ENCODE data around the gene DOK3.

DOK3 gene

GRCh38 chr5:177470759-177471536 is 38.7 kb downstream of the DOK3 start:
- in situ Hi-C loops (cut with MboI; ENCODE audit: low sequenced_read_pairs, unreplicated experiment), result no loop called here
- DNase-seq (ENCODE audit: low spot score), result no peak
- no peak for TF ChIP-seq CTCF (IDR thresholded peaks at IDR 0.05; ENCODE audit: borderline replicate concordance, control extremely low read depth, extremely low read depth, insufficient read depth, missing control alignments)

- TF ChIP-seq CTCF (IDR thresholded peaks at IDR 0.05; ENCODE audit: borderline replicate concordance, control extremely low read depth, extremely low read depth, insufficient read depth, missing control alignments), result no peak
- no peak for DNase-seq (ENCODE audit: low spot score)
- in situ Hi-C loops (cut with MboI; ENCODE audit: low sequenced_read_pairs, unreplicated experiment), result no loop called here
These were observed 39.7 kb downstream of the DOK3 start for GRCh38 chr5:177469750-177470525.

DNA sequence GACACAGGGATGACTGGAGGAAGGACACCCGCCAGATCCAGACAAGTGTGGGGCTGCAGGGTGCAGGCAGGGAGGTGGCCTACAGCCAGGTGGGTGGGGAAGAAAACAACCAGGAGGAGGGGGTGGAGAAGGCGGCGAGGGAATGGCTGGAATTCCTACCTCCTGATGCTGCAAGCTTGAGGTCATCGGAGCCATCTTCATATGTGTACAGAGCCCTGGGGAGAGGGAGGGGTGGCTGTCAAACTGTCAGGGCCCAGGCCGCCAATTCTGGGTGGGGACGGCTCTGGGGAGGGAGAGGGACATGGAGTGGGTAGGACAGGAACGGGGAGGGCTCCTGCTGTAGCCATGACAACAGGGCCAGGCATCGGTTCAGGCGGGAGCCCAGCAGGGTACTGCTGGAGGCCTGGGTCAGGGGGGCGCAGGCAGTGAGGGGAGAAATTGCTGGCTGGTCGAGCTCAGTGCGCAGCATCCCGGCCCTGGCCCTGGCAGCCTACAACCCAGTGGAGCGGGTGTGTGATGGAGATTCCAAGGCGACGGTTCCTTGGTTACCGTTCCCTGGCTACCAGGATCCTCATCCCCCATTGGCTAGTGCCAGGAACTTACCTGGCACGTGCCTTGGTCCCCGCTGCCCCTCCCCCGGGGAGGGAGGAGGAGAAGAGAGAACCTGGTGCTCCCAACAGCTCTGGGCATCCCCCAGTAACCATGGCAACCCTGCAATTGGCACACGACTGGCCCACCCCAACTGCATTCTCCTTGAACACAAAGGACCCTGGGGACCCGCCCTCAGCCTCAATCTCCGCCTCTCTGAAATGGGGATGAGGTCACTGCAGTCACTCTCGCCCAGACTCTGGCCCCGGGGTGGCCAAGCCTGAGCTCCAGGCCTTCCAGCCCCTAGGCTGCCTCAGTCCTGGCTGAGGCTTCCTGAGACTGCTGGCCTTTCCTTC is 40.7 kb downstream of the DOK3 start:
- in situ Hi-C loops (cut with MboI; ENCODE audit: low sequenced_read_pairs, unreplicated experiment), result no loop called here
- DNase-seq (ENCODE audit: low spot score), result no peak
- no peak for TF ChIP-seq CTCF (IDR thresholded peaks at IDR 0.05; ENCODE audit: borderline replicate concordance, control extremely low read depth, extremely low read depth, insufficient read depth, missing control alignments)

GRCh38 chr5:177468329-177468684 is 41.3 kb downstream of the DOK3 start:
- DNase-seq (ENCODE audit: low spot score), result no peak
- no peak for TF ChIP-seq CTCF (IDR thresholded peaks at IDR 0.05; ENCODE audit: borderline replicate concordance, control extremely low read depth, extremely low read depth, insufficient read depth, missing control alignments)
- in situ Hi-C loops (cut with MboI; ENCODE audit: low sequenced_read_pairs, unreplicated experiment), result no loop called here

DNA sequence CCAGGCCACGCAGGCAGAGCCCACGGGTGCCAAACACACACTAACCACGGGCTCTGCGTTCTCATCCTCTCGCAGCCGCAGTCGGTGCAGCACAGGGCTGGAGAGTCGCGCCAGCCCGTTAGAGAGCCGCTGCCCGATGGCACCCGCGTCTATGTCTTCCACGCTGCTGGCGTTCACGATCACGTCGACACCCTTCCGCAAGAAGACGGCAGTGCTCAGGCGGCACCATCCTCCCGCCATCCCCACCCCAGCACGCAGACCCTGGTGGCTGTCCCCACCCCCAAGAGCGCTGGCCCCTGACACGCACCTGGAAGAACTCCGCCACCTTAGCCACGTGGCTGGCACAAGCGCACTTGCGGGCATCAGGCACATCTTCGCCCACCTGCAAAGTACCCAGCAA is 42.2 kb downstream of the DOK3 start:
- no peak for TF ChIP-seq CTCF (IDR thresholded peaks at IDR 0.05; ENCODE audit: borderline replicate concordance, control extremely low read depth, extremely low read depth, insufficient read depth, missing control alignments)
- in situ Hi-C loops (cut with MboI; ENCODE audit: low sequenced_read_pairs, unreplicated experiment), result no loop called here

DNA sequence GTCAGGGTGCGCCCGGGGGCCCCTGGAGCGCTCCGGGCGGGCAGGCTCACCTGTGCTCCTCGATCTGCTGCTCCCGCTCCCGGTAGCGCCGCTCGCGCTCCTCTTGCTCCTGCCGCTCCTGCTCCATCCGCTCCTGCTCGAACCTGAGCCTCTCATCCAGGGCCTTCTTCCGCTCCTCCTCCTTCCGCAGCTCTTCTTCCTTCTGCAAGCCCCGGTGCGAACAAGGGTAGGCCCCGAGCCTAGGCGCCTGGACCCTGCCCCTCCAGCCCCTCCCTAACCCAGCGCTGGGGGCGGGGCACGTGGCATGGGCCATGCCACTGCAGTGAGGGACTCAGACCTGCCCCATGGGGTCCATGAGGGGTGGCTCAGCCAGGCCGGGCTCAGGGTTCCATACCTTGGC is 42.8 kb downstream of the DOK3 start:
- no peak for DNase-seq (ENCODE audit: low spot score)
- TF ChIP-seq CTCF (IDR thresholded peaks at IDR 0.05; ENCODE audit: borderline replicate concordance, control extremely low read depth, extremely low read depth, insufficient read depth, missing control alignments), result no peak
- in situ Hi-C loops (cut with MboI; ENCODE audit: low sequenced_read_pairs, unreplicated experiment), result no loop called here

More for the DNA sequence above, 42.2 kb downstream of the DOK3 start:
- DNase-seq (ENCODE audit: low spot score), result no peak

Data from GM13976 (cell line).